Osteoblast (primary cell): ENCODE results near the gene KIDINS220. TPM values are rescaled to one million over a fixed set of nuclear protein-coding genes. Genes with fewer than 3 reads are reported as not detected.

Experiments
- DNase-seq: peaks from one replicate; pipeline ENCODE4 v3.0.0; 2011; ENCODE audit warnings: low spot score, mixed read lengths; ENCODE audit not compliant: insufficient read length; ENCODE audit errors: missing footprints
- H2AFZ ChIP-seq: 2 replicates; pipeline ENCODE4 v1.6.0; 2011; ENCODE audit warnings: mild to moderate bottlenecking, low read length
- H3K27ac ChIP-seq: 2 replicates; pipeline ENCODE4 v1.5.1; 2011; ENCODE audit warnings: mild to moderate bottlenecking, low read depth, low read length, moderate library complexity
- H3K27me3 ChIP-seq: 2 replicates; pipeline ENCODE4 v1.6.0; 2012; ENCODE audit warnings: mild to moderate bottlenecking, control low read depth, inconsistent platforms, low read length, moderate library complexity; ENCODE audit not compliant: insufficient read depth
- H3K36me3 ChIP-seq: 2 replicates; pipeline ENCODE4 v1.5.1; 2011; ENCODE audit warnings: mild to moderate bottlenecking, low read length, control low read depth, moderate library complexity; ENCODE audit not compliant: insufficient read depth
- H3K4me1 ChIP-seq: 2 replicates; pipeline ENCODE4 v1.5.1; 2011; ENCODE audit warnings: mild to moderate bottlenecking, low read length, control low read depth, moderate library complexity; ENCODE audit not compliant: insufficient read depth
- H3K4me2 ChIP-seq: 2 replicates; pipeline ENCODE4 v1.6.0; 2011; ENCODE audit warnings: mild to moderate bottlenecking, low read length; ENCODE audit not compliant: insufficient read depth
- H3K4me3 ChIP-seq: fragments of 200-600 bp; sonication (generic); 3 replicates; pipeline ENCODE4 v1.5.1; 2012; ENCODE audit warnings: mild to moderate bottlenecking, low read length, inconsistent platforms; ENCODE audit not compliant: insufficient read depth
- H3K79me2 ChIP-seq: 2 replicates; pipeline ENCODE4 v1.6.0; 2012; ENCODE audit warnings: mild to moderate bottlenecking, low read length, control low read depth, inconsistent platforms; ENCODE audit not compliant: insufficient read depth
- H3K9me3 ChIP-seq: 2 replicates; pipeline ENCODE4 v1.5.1; 2011; ENCODE audit warnings: low read depth, low read length, control low read depth
- H4K20me1 ChIP-seq: 2 replicates; pipeline ENCODE4 v1.6.0; 2012; ENCODE audit warnings: mild to moderate bottlenecking, low read length, control low read depth; ENCODE audit not compliant: insufficient read depth
- total RNA-seq: library from RNA; depleted of rRNA; stranded (reverse); fragments of >200 nt; gene quantifications from 2 replicates; pipeline ENCODE4 v1.2.3, GENCODE V29; 2012
- TF ChIP-seq, protein P1 (sequence below): IDR thresholded peaks from 2 replicates; pipeline ENCODE4 v1.5.1; 2011; ENCODE audit warnings: mild to moderate bottlenecking, low read depth, low read length, moderate library complexity; ENCODE audit errors: extremely low read depth

KIDINS220 gene
- total RNA-seq, 1 donor = 134 TPM

DNA sequence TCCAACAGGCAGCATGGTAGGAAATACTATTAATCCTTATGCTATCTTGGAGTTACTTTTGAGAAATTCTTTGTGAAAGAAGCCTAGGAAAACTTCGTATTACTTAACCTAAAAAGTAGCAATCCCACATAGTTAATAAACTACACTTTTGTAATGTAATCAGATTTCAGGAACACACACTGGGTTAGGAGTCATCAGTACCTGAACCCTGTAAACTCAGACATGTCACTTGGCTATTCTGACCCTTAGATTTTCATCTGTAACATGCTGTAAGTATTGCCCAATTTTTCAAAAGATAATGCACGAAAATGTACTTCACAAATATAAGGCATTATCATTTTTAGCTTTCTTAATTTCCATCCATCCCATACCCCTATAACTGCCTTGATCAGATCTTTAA lies 39.0 kb downstream of the KIDINS220 start:
- Histone ChIP-seq H3K36me3 (peaks cover 32% of the 10 kb centered on the region), H3K27ac (no peak overlapping the region), H3K9me3 (no peaks in the 10 kb centered on the region), H3K4me3 (no peak overlapping the region), H3K79me2 (no peaks in the 10 kb centered on the region), H3K4me1 (peaks cover 15% of the 10 kb centered on the region), H2AFZ (no peak overlapping the region), H3K27me3 (no peaks in the 10 kb centered on the region), H4K20me1 (no peaks in the 10 kb centered on the region), H3K4me2 (no peak overlapping the region)
- DNase-seq = no peak
- TF ChIP-seq, protein P1, sequence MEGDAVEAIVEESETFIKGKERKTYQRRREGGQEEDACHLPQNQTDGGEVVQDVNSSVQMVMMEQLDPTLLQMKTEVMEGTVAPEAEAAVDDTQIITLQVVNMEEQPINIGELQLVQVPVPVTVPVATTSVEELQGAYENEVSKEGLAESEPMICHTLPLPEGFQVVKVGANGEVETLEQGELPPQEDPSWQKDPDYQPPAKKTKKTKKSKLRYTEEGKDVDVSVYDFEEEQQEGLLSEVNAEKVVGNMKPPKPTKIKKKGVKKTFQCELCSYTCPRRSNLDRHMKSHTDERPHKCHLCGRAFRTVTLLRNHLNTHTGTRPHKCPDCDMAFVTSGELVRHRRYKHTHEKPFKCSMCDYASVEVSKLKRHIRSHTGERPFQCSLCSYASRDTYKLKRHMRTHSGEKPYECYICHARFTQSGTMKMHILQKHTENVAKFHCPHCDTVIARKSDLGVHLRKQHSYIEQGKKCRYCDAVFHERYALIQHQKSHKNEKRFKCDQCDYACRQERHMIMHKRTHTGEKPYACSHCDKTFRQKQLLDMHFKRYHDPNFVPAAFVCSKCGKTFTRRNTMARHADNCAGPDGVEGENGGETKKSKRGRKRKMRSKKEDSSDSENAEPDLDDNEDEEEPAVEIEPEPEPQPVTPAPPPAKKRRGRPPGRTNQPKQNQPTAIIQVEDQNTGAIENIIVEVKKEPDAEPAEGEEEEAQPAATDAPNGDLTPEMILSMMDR = no peak

DNA sequence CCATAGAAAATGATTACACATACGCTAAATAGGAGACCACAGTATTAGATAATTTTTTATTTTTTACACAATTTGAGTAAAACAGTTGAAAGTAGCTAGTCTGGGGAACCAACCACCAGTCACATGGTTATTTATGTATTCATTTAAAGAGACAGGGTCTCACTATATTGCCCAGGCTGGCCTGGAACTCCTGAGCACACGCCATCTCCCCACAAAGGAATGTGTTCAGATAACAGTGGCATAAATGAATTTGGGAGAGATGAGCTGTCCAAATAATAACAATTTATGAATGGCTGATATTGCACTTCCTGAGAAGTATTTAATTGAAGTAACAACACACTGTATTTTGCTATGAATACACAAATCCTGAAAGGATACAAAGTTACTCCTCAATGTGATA lies 39.7 kb downstream of the KIDINS220 start:
- no peaks in the 10 kb centered on the region for H3K27me3 ChIP-seq
- no peaks in the 10 kb centered on the region for H4K20me1 ChIP-seq
- H3K36me3 ChIP-seq = peaks cover 27% of the 10 kb centered on the region
- H3K79me2 ChIP-seq = no peaks in the 10 kb centered on the region
- H3K4me2 ChIP-seq = no peak overlapping the region
- no peak overlapping the region for H2AFZ ChIP-seq
- TF ChIP-seq, protein P1 = no peak
- H3K4me1 ChIP-seq = peaks cover 15% of the 10 kb centered on the region
- no peak for DNase-seq
- H3K27ac ChIP-seq = no peak overlapping the region
- no peaks in the 10 kb centered on the region for H3K9me3 ChIP-seq
- no peak overlapping the region for H3K4me3 ChIP-seq

DNA sequence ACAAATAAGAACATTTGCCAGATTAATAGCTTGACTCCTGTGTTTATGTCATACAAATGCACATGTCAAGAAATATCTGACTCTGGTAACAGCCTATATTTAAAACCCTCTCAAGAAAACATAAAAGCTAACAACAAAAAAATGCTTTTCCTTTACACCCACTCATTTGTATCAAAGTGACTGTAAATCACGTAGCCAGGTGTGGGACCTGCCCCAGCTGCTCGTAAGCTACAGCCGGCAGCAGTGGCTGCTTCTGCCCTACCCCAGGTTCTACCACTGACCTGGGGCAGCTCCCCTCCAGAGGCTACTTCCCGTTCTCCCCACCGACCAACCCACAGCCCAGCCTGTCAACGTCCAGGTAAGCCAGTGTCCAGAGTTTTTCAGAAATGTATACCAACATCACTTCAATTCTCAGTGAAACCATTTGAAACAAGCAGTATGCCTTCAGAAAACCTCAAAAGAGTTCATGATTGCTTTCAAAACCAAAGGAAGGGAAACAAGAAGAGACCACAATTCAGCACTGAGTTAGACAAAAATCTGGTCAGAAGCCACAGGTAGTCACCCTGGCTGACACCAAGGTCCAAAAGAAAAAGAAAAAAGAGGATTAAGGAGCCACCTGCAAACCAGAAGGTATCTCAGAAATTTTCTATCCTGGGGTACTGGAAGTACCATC lies 40.4 kb downstream of the KIDINS220 start:
- H4K20me1 ChIP-seq = no peaks in the 10 kb centered on the region
- peaks cover 15% of the 10 kb centered on the region for H3K4me1 ChIP-seq
- H3K27ac ChIP-seq = no peak overlapping the region
- TF ChIP-seq, protein P1 = no peak
- no peak overlapping the region for H3K4me3 ChIP-seq
- H3K36me3 ChIP-seq = peaks cover 22% of the 10 kb centered on the region
- DNase-seq = no peak
- no peaks in the 10 kb centered on the region for H3K27me3 ChIP-seq
- H2AFZ ChIP-seq = no peak overlapping the region
- H3K79me2 ChIP-seq = no peaks in the 10 kb centered on the region
- no peak overlapping the region for H3K4me2 ChIP-seq
- no peaks in the 10 kb centered on the region for H3K9me3 ChIP-seq

DNA sequence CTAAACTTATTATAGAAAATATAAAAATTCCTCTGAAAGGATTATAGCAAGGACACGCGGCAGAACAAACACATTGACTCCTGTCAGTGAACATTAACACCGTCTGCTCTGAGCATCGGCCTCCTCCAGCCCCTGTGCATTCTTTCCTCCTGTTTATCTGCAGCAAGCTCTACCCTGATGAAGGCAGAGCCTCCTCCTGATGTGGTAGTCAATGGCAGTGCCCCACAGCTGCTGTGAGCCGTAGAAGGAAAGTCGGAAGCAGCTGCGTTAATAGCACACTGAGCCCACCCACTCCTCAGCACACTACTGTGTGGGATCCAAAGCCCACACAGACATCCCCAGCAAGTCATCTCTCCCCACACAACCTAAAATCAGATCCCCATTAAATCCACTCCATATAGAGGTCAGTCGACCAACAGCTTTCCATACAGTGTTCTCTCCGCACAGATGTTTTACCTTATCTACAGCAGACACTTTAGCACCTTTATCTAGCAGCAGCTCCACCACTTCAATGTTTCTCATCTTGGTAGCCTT lies 41.0 kb downstream of the KIDINS220 start:
- no peak for DNase-seq
- peaks cover 22% of the 10 kb centered on the region for H3K36me3 ChIP-seq
- peaks cover 15% of the 10 kb centered on the region for H3K4me1 ChIP-seq
- H3K27ac ChIP-seq = no peak overlapping the region
- H3K4me3 ChIP-seq = no peak overlapping the region
- H3K27me3 ChIP-seq = no peaks in the 10 kb centered on the region
- H3K4me2 ChIP-seq = no peak overlapping the region
- H3K79me2 ChIP-seq = no peaks in the 10 kb centered on the region
- H2AFZ ChIP-seq = no peak overlapping the region
- H4K20me1 ChIP-seq = no peaks in the 10 kb centered on the region
- TF ChIP-seq, protein P1 = no peak
- no peaks in the 10 kb centered on the region for H3K9me3 ChIP-seq
